AG09309 (cell line): ENCODE data around the gene P2RX6.
"Not testable (repeated sequence)": the region's sequence is repeated elsewhere in the genome, so short reads cannot be mapped to it uniquely, and the experiment has no call there.

Experiments used
- DNase-seq: peaks from one replicate; pipeline ENCODE4 v3.0.0-alpha.2; 2010; ENCODE audit warnings: low read depth
- H3K4me3 ChIP-seq: 2 replicates; pipeline ENCODE4 v1.5.1; 2011; ENCODE audit warnings: mild to moderate bottlenecking, low read depth, low read length, moderate library complexity; ENCODE audit not compliant: control insufficient read depth
- TF ChIP-seq, protein P1 (sequence below): IDR thresholded peaks from 2 replicates; pipeline ENCODE4 v1.5.1; 2011; ENCODE audit warnings: mild to moderate bottlenecking, low read depth, low read length, inconsistent platforms; ENCODE audit not compliant: insufficient read depth, control insufficient read depth; ENCODE audit errors: missing control alignments

The P2RX6 gene

GRCh38 chr22:20970939-20971657 lies 43.9 kb upstream of the P2RX6 start:
- TF ChIP-seq, protein P1, sequence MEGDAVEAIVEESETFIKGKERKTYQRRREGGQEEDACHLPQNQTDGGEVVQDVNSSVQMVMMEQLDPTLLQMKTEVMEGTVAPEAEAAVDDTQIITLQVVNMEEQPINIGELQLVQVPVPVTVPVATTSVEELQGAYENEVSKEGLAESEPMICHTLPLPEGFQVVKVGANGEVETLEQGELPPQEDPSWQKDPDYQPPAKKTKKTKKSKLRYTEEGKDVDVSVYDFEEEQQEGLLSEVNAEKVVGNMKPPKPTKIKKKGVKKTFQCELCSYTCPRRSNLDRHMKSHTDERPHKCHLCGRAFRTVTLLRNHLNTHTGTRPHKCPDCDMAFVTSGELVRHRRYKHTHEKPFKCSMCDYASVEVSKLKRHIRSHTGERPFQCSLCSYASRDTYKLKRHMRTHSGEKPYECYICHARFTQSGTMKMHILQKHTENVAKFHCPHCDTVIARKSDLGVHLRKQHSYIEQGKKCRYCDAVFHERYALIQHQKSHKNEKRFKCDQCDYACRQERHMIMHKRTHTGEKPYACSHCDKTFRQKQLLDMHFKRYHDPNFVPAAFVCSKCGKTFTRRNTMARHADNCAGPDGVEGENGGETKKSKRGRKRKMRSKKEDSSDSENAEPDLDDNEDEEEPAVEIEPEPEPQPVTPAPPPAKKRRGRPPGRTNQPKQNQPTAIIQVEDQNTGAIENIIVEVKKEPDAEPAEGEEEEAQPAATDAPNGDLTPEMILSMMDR: no peak
- no peak for DNase-seq
- H3K4me3 ChIP-seq: no peak overlapping the region

DNA sequence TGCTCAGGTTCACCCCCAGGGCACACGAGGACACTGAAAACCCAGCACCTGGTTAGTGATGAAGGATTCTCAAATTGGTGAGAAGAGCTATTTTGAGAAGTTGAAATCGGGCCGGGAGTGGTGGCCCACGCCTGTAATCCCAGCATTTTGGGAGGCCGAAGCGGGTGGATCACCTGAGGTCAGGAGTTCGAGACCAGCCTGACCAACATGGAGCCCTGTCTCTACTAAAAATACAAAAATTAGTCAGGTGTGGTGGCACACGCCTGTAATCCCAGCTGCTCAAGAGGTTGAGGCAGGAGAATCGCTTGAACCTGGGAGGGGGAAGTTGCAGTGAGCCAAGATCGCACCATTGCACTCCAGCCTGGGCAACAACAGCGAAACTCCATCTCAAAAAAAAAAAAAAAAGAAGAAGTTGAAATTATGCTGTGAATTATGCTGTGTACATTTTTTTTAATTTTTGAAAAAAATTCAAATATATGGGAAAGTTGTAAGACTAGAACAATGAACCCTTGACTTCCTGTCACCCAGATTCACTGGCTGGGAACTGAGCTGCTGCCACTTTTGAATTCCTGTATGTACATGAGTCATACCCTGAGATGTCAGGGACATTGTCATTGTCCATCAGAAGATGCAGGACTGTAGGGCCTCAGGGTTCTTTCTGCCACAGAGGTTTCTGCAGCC lies 42.8 kb upstream of the P2RX6 start:
- not testable (repeated sequence) for DNase-seq, H3K4me3 ChIP-seq

- TF ChIP-seq, protein P1: no peak
- DNase-seq: no peak
- no peak overlapping the region for H3K4me3 ChIP-seq
These were observed 41.9 kb upstream of the P2RX6 start for GRCh38 chr22:20972933-20973577.

- H3K4me3 ChIP-seq: no peak overlapping the region
- TF ChIP-seq, protein P1: no peak
- DNase-seq: no peak
These were observed 41.2 kb upstream of the P2RX6 start for GRCh38 chr22:20973634-20974286.

DNA sequence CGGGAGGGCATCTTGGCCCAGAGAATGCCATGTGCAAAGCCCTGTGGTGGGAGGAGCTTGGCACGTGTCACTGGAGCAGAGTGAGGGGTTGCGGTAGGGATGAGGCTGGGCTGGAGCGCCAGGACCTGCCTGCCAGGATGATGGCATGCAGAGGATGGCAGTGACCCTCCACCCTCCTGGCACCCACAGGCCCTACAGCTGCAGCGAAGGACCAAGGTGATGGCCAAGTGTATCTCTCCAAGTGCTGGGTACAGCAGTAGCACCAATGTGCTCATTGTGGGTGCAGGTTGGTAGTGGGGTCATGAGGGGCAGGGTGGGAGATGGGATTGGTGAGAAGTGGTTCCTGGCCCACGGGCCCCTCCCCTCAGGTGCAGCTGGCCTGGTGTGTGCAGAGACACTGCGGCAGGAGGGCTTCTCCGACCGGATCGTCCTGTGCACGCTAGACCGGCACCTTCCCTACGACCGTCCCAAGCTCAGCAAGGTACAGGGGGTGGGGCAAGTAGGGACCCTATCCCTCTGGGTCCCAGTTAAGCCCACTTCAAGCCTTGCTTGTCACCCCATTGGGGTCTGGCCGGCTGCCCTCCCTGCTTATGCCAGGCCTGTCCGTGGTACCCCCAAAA lies 40.5 kb upstream of the P2RX6 start:
- H3K4me3 ChIP-seq: no peak overlapping the region
- TF ChIP-seq, protein P1: no peak
- DNase-seq: no peak

DNA sequence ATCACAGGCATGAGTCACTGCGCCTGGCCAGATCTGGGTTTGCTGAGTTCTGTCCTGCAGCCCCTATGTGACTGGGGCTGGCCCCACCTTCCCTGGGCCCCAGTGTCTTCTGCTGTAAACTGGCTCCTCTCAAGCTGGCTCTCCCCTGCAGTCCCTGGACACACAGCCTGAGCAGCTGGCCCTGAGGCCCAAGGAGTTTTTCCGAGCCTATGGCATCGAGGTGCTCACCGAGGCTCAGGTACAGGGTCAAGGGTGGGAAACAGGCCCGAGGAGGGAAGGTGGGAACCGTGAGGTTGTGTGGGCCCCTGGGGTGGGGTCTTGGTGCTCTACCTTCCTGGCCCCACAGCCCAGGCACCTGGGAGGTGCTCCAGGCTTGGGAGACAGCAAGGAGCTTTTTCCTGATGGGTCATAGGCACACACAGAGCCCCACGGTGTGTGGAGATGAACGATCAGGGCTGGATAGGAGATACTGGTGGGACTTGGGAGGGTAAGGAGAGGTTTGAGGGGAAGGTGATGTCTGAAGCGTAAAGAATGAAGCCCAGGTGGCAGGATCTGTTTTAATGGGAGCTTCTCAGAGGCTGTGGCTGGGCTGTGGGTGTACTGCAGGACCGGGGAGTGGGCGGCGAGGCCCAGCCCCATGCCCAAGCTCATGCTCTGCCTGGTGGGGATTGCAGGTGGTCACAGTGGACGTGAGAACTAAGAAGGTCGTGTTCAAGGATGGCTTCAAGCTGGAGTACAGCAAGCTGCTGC lies 39.2 kb upstream of the P2RX6 start:
- H3K4me3 ChIP-seq: no peak overlapping the region
- no peak for DNase-seq
- TF ChIP-seq, protein P1: no peak
